K562 (cell line): ENCODE results near the gene ADAMTS14. TPM values are rescaled to one million over a fixed set of nuclear protein-coding genes. Genes with fewer than 3 reads are reported as not detected.

Experiments used
- ATAC-seq: fragments of 200-7000 bp; cut with Tn5 transposase; 3 replicates; pipeline ENCODE4 v1.9.1; 2020; ENCODE audit warnings: moderate library complexity
- BruUV-seq: library from RNA; stranded (reverse); fragments of 400-500 nt; replicated peaks from 2 replicates; lab custom pipeline; 2021; lab: Mats Ljungman, UMichigan
- CTCF ChIA-PET: fragments of 300-600 bp; formaldehyde crosslinking; extraction: SDS; loops from one replicate; lab custom pipeline; 2021; ENCODE audit warnings: low intra/inter-chr PET ratio; lab: Yijun Ruan, JAX
- POLR2A ChIA-PET: fragments of 300-600, 350-650 bp; sonication (Branson Sonifier 250); formaldehyde crosslinking; extraction: SDS; loops from one replicate; lab custom pipeline; 2021; ENCODE audit warnings: antibody characterized with exemption, inconsistent platforms; lab: Yijun Ruan, JAX
- DNase-seq, 4 experiments: peaks; one replicate each; pipeline versions ENCODE4 v3.0.0 to v3.0.0-alpha.2; 2011 to 2018; ENCODE audit warnings: low spot score in 3 of 4, mixed read lengths in 3 of 4; ENCODE audit errors: extremely low read depth in 1 of 4
- FAIRE-seq: peaks from 2 replicates; lab custom pipeline; 2011; peaks lifted over from hg19 to GRCh38; lab: Jason Lieb, UNC
- H2AFZ ChIP-seq: 2 replicates; pipeline ENCODE4 v1.6.0; 2011; ENCODE audit warnings: low read depth, low read length, control low read depth, inconsistent platforms
- H3K27ac ChIP-seq: fragments of 200-600 bp; 3 replicates; pipeline ENCODE4 v1.8.0; 2011; ENCODE audit warnings: low read depth, mild to moderate bottlenecking, control low read depth, inconsistent platforms, low read length, moderate library complexity, mixed read lengths; ENCODE audit errors: extremely low read depth
- H3K27me3 ChIP-seq, 2 experiments: fragments of 300-600 bp in 1 of 2; 2 replicates in 1 of 2; 3 replicates in 1 of 2; pipeline versions ENCODE4 v1.6.0 to v1.8.0; 2011; ENCODE audit warnings: inconsistent platforms in 2 of 2, low read length in 2 of 2, mild to moderate bottlenecking in 1 of 2, mixed read lengths in 1 of 2, moderate library complexity in 1 of 2; ENCODE audit not compliant: control insufficient read depth in 2 of 2, insufficient read depth in 2 of 2
- H3K36me3 ChIP-seq: fragments of 300-600 bp; 3 replicates; pipeline ENCODE4 v1.8.0; 2011; ENCODE audit warnings: mild to moderate bottlenecking, low read length, inconsistent platforms; ENCODE audit not compliant: control insufficient read depth, insufficient read depth
- H3K4me1 ChIP-seq, 2 experiments: fragments of 200-600 bp in 1 of 2; replicated peaks in 1 of 2; 2 replicates in 1 of 2; 3 replicates in 1 of 2; pipeline versions ENCODE4 v1.5.1 to v1.8.0; 2011; ENCODE audit warnings: inconsistent platforms in 2 of 2, low read length in 2 of 2, mild to moderate bottlenecking in 1 of 2, mixed read lengths in 1 of 2, moderate library complexity in 1 of 2; ENCODE audit not compliant: control insufficient read depth in 2 of 2, insufficient read depth in 2 of 2
- H3K4me2 ChIP-seq: 2 replicates; pipeline ENCODE4 v1.6.1; 2011; ENCODE audit warnings: low read length, control low read depth, inconsistent platforms, mixed read lengths; ENCODE audit not compliant: insufficient read depth
- H3K4me3 ChIP-seq: fragments of 200-600 bp; sonication (generic), shearing (Covaris generic); 2 replicates; pipeline ENCODE4 v1.5.1; 2016; ENCODE audit warnings: control low read depth, inconsistent platforms
- H3K79me2 ChIP-seq: fragments of 200-600 bp; 3 replicates; pipeline ENCODE4 v1.8.0; 2011; ENCODE audit warnings: low read length, inconsistent platforms; ENCODE audit not compliant: control insufficient read depth, insufficient read depth
- H3K9ac ChIP-seq, 2 experiments: 2 replicates each; pipeline versions ENCODE4 v1.6.0 to v1.6.1; 2011; ENCODE audit warnings: low read depth in 2 of 2, low read length in 2 of 2, control low read depth in 1 of 2, inconsistent platforms in 1 of 2, mild to moderate bottlenecking in 1 of 2, mixed read lengths in 1 of 2; ENCODE audit not compliant: insufficient read depth in 1 of 2
- H3K9me1 ChIP-seq: one replicate; pipeline ENCODE4 v1.6.0; 2011; ENCODE audit warnings: inconsistent platforms, mild to moderate bottlenecking, low read length, moderate library complexity; ENCODE audit not compliant: control insufficient read depth, insufficient read depth
- H3K9me3 ChIP-seq: replicated peaks from 2 replicates; pipeline ENCODE4 v1.5.1; 2011; ENCODE audit warnings: low read depth, low read length, inconsistent platforms; ENCODE audit not compliant: control insufficient read depth, insufficient read depth
- H4K20me1 ChIP-seq: replicated peaks from 2 replicates; pipeline ENCODE4 v1.6.1; 2011; ENCODE audit warnings: low read length, inconsistent platforms, mixed read lengths; ENCODE audit not compliant: control insufficient read depth, insufficient read depth
- ASH1L ChIP-seq: fragments of 450-650 bp; IDR thresholded peaks from 2 replicates; pipeline ENCODE4 v1.6.1; 2018; ENCODE audit warnings: borderline replicate concordance, mild to moderate bottlenecking, low read depth; ENCODE audit not compliant: partially characterized antibody
- GABPB1 ChIP-seq: sonication (generic); formaldehyde crosslinking; IDR thresholded peaks from 2 replicates; pipeline ENCODE4 v1.8.0; 2022; ENCODE audit warnings: mild to moderate bottlenecking, missing genetic modification reagents
- KHSRP ChIP-seq: fragments of 450-650 bp; IDR thresholded peaks from 2 replicates; pipeline ENCODE4 v1.6.1; 2017
- PHF21A ChIP-seq: fragments of 450-650 bp; IDR thresholded peaks from 2 replicates; pipeline ENCODE4 v1.6.1; 2017; ENCODE audit warnings: low read depth, borderline replicate concordance
- SP2 ChIP-seq: IDR thresholded peaks from 2 replicates; pipeline ENCODE4 v1.6.1; 2011; ENCODE audit warnings: mild to moderate bottlenecking, low read depth, low read length, moderate library complexity; ENCODE audit not compliant: poor library complexity, severe bottlenecking; ENCODE audit errors: extremely low read depth
- ZBTB49 ChIP-seq: sonication (generic); formaldehyde crosslinking; IDR thresholded peaks from 2 replicates; pipeline ENCODE4 v1.8.0; 2022; ENCODE audit warnings: missing genetic modification reagents, mild to moderate bottlenecking, borderline replicate concordance
- ZNF507 ChIP-seq: conservative IDR thresholded peaks from 2 replicates; pipeline ENCODE4 v1.6.1; 2017; ENCODE audit warnings: missing genetic modification characterization, missing compliant biosample characterization
- WGBS: fragments of 100-300 bp; shearing (Covaris generic); methylation state at CpG from one replicate; pipeline ENCODE4 v1.1.6; 2016; ENCODE audit warnings: low coverage, mixed read lengths; ENCODE audit not compliant: insufficient coverage; ENCODE audit errors: missing lambda C conversion rate; 5-methylcytosine and 5-hydroxymethylcytosine counted together
- in situ Hi-C: fragments of 300-500 bp; cut with MboI; formaldehyde crosslinking; loops from 4 replicates; pipeline ENCODE4 v1.15.0; 2018; ENCODE audit warnings: inconsistent platforms, mixed read lengths
- intact Hi-C: fragments of 100-400 bp; cut with micrococcal nuclease; formaldehyde crosslinking; loops from 2 replicates; pipeline ENCODE4 v1.14.2; 2022
- polyA plus RNA-seq, 8 experiments: library from polyadenylated mRNA; depleted of rRNA in 4 of 8; stranded (reverse) in 5 of 8; unstranded in 3 of 8; fragments of >200 nt; fragmentation: Nextera tagmentation in 2 of 8; fragmentation: Illumina TruSeq in 1 of 8; extraction: Ambion mirVana in 2 of 8; extraction: Trizol in 1 of 8; gene quantifications; 2 replicates each; pipeline versions ENCODE4 v1.2.1 to v1.2.3, GENCODE V29; 2011 to 2014; ENCODE audit warnings: inconsistent platforms in 1 of 8, missing spikeins in 1 of 8
- total RNA-seq, 7 experiments: library from RNA; depleted of rRNA in 6 of 7; stranded (reverse); fragments of >200 nt in 6 of 7; fragmentation: Illumina TruSeq in 2 of 7; extraction: Trizol in 2 of 7; gene quantifications; 2 replicates each; pipeline versions ENCODE4 v1.2.1 to v1.2.3, GENCODE V29; 2011 to 2021; ENCODE audit warnings: low replicate concordance in 1 of 7

ADAMTS14 gene
- total and polyA plus RNA-seq, 9 of the 15 experiments (the other 6 are each of a cell fraction or from before 2014, with no cell fraction given): 0.04 to 37.4 (median 15.9) TPM

- TF ChIP-seq ZBTB49 (CRISPR knock-in tag) (no peak), ASH1L (no peak), GABPB1 (CRISPR knock-in tag) (no peak), PHF21A (no peak)
Observed at GRCh38 chr10:70726909-70727495, 54.7 kb downstream of the ADAMTS14 start (continued).

- no peak for DNase-seq
- no peak overlapping the region for H3K9ac ChIP-seq
- in situ Hi-C loops (no loop called here), intact Hi-C loops (no loop called here)
- H2AFZ ChIP-seq: no peak overlapping the region
- ChIA-PET CTCF (no interaction called here), POLR2A (interaction anchor here (0.9 to 1.1 kb wide), 2 partner anchors 10 to 26 kb away, joined by 3 to 5 read pairs; no protein-coding TSS in a partner anchor)
- H3K4me2 ChIP-seq: no peak overlapping the region
- no peak overlapping the region for H3K27ac ChIP-seq
- ATAC-seq: no peak
- no peak overlapping the region for H3K4me3 ChIP-seq
- H3K4me1 ChIP-seq: peaks cover 0 to 9% of the 10 kb centered on the region in 2 experiments; a peak in 1 of 5 replicates
- peaks cover 5% of the 10 kb centered on the region; the same call in 2 of the 3 replicates for H3K79me2 ChIP-seq
- no peaks in the 10 kb centered on the region for H3K9me1 ChIP-seq
- no peaks in the 10 kb centered on the region for H3K9me3 ChIP-seq
- no TSS peak for BruUV-seq
- FAIRE-seq: no peak
- H3K27me3 ChIP-seq: no peaks in the 10 kb centered on the region
- TF ChIP-seq ZNF507 (tag): no peak
- no peak for TF ChIP-seq SP2
- no peak for TF ChIP-seq KHSRP
- peaks cover 91% of the 10 kb centered on the region for H3K36me3 ChIP-seq
- no peaks in the 10 kb centered on the region for H4K20me1 ChIP-seq
- 87% methylated on average over 2 of the region's 2 CpGs for whole genome bisulfite sequencing
Observed at GRCh38 chr10:70728328-70728727, 56.0 kb downstream of the ADAMTS14 start.
